ENCODE results near the gene FAM76A.
"Not testable (repeated sequence)": the region's sequence is repeated elsewhere in the genome, so short reads cannot be mapped to it uniquely, and the experiment has no call there.

The FAM76A gene

GRCh38 chr1:27782950-27783349 lies 57.2 kb downstream of the FAM76A start:
- DNase-seq, result no peak

GRCh38 chr1:27784700-27785099 lies 58.9 kb downstream of the FAM76A start:
- DNase-seq, result no peak

- DNase-seq, result no peak
Observed at GRCh38 chr1:27785781-27786455, 60.2 kb downstream of the FAM76A start.

GRCh38 chr1:27787895-27788294 lies 62.1 kb downstream of the FAM76A start:
- DNase-seq, result no peak

- no peak for DNase-seq
Observed at GRCh38 chr1:27789540-27790041, 63.8 kb downstream of the FAM76A start.

GRCh38 chr1:27790270-27790669 lies 64.5 kb downstream of the FAM76A start:
- not testable (repeated sequence) for DNase-seq

GRCh38 chr1:27795601-27796000 lies 69.8 kb downstream of the FAM76A start:
- no peak for DNase-seq

GRCh38 chr1:27804791-27805190 lies 79.0 kb downstream of the FAM76A start:
- no peak for DNase-seq

- DNase-seq, result no peak
Observed at GRCh38 chr1:27806758-27807157, 81.0 kb downstream of the FAM76A start.

- no peak for DNase-seq
Observed at GRCh38 chr1:27807385-27807784, 81.6 kb downstream of the FAM76A start.

GRCh38 chr1:27808131-27808530 lies 82.4 kb downstream of the FAM76A start:
- DNase-seq, result not testable (repeated sequence)

- DNase-seq, result no peak
Observed at GRCh38 chr1:27809883-27810282, 84.1 kb downstream of the FAM76A start.

GRCh38 chr1:27811741-27812500 lies 86.2 kb downstream of the FAM76A start:
- no peak for DNase-seq
